CD4-positive, alpha-beta T cell treated with Interleukin-17A for 1 hour (primary cell): ENCODE data around the gene KLF8.
A peak's percentile ranks its signal among the peaks of the same experiment; 100 is the strongest.

ENCODE experiments used
- DNase-seq: peaks from one replicate; pipeline ENCODE4 v3.0.0-alpha.2; 2020

The KLF8 gene

GRCh38 chrX:56310581-56310980, 78.4 kb downstream of the KLF8 start:
- no peak for DNase-seq

- no peak for DNase-seq
Measured at GRCh38 chrX:56313308-56313707, 81.2 kb downstream of the KLF8 start.

- DNase-seq = peak; percentile 32
Measured at GRCh38 chrX:56314334-56314733, 82.2 kb downstream of the KLF8 start.

- no peak for DNase-seq
Measured at GRCh38 chrX:56318076-56318475, 85.9 kb downstream of the KLF8 start.

- no peak for DNase-seq
Measured at GRCh38 chrX:56319165-56319564, 87.0 kb downstream of the KLF8 start.
